KMS-11 (cell line): ENCODE data around the gene CMIP.

Experiments used
- H2AFZ ChIP-seq: fragments of 200-600 bp; sonication (generic); 2 replicates; pipeline ENCODE4 v1.6.1; 2016; ENCODE audit warnings: antibody characterized with exemption, mixed run types, low read depth
- H3K27ac ChIP-seq: fragments of 200-600 bp; sonication (generic); 2 replicates; pipeline ENCODE4 v1.6.1; 2016; ENCODE audit warnings: mild to moderate bottlenecking, mixed run types
- H3K27me3 ChIP-seq: fragments of 200-600 bp; sonication (generic); 2 replicates; pipeline ENCODE4 v1.6.1; 2017; ENCODE audit warnings: mild to moderate bottlenecking, low read depth, mixed run types, moderate library complexity; ENCODE audit not compliant: insufficient read depth
- H3K36me3 ChIP-seq: fragments of 200-600 bp; sonication (generic); 2 replicates; pipeline ENCODE4 v1.6.1; 2017; ENCODE audit warnings: mild to moderate bottlenecking, mixed run types; ENCODE audit not compliant: insufficient read depth
- H3K4me1 ChIP-seq: fragments of 200-600 bp; sonication (generic); 2 replicates; pipeline ENCODE4 v1.6.1; 2016; ENCODE audit warnings: mild to moderate bottlenecking, low read depth, mixed run types; ENCODE audit not compliant: poor library complexity, severe bottlenecking
- H3K4me2 ChIP-seq: fragments of 200-600 bp; sonication (generic); 2 replicates; pipeline ENCODE4 v1.7.0; 2016; ENCODE audit warnings: mild to moderate bottlenecking, mixed run types
- H3K4me3 ChIP-seq: fragments of 200-600 bp; sonication (generic); IDR thresholded peaks from 2 replicates; pipeline ENCODE4 v1.6.1; 2017; ENCODE audit warnings: low read depth, low read length, mixed read lengths; ENCODE audit not compliant: insufficient read depth
- H3K79me2 ChIP-seq: fragments of 200-600 bp; sonication (generic); 2 replicates; pipeline ENCODE4 v1.6.1; 2016; ENCODE audit warnings: low read depth, mixed run types; ENCODE audit not compliant: insufficient read depth
- H3K9ac ChIP-seq: fragments of 200-600 bp; sonication (generic); 2 replicates; pipeline ENCODE4 v1.6.1; 2016; ENCODE audit warnings: mild to moderate bottlenecking, mixed run types
- H4K20me1 ChIP-seq: fragments of 200-600 bp; sonication (generic); 2 replicates; pipeline ENCODE4 v1.6.1; 2016; ENCODE audit warnings: mild to moderate bottlenecking, mixed run types; ENCODE audit not compliant: insufficient read depth
- TF ChIP-seq, protein P1 (sequence below): fragments of 200-600 bp; sonication (generic); conservative IDR thresholded peaks from 2 replicates; pipeline ENCODE4 v1.6.1; 2017; ENCODE audit warnings: low read depth, mild to moderate bottlenecking, antibody characterized with exemption, low read length, moderate library complexity, mixed read lengths

Gene CMIP

DNA sequence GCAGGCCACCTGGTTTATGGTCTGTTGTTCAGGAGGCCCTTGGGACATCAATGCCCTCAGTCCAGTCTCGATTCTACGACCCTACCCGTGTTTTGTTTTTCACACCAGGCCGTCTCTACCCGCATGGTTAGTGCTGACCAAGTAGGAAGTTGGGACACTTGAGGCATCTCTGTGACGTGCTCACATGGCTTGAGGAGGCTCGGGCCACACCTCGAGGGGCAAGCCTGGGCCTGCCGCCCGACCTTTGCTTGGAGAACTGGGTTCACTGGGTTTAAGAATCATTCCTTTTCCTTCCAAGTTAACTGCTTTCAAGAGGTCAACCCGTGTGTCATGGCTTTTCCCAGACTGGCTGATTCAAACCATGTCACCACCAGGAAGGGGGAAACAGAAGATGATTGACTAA, 86.8 kb downstream of the CMIP start:
- peaks cover 12% of the 10 kb centered on the region; the same call in 1 of the 2 replicates for H4K20me1 ChIP-seq
- H3K9ac ChIP-seq, result no peak overlapping the region
- no peaks in the 10 kb centered on the region for H3K36me3 ChIP-seq

DNA sequence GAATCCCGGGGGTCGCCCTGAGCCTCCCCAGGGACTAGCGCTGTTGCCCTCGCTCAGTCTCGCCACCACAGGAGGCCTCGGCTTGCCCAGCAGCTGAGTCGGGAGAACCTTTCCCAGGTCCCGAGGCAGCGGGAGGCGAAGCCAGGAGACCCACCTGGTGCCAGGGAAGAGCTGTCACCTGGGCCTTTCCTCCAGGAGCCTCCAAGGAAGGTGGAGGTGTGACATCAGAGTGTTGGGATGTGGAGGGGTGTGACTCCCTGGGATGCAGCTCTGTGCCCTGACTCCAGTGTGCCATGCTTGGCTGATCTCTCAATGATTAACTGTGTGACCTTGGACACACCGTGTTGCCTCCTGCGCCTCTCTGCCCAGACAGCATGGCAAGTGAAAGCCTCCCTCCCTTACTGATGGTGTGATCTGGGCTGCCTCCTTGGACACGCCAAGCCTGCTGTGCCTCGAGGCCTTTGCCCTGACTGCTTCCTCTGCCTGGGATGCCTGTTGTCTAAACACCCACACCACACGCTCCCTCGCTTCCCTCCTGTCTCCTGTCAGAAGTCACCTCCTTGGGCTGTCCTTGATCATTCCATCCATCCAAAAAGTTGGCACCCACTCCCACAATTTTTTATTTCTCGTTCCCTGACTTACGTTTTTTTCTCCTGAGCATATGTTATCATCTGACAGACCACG, 88.0 kb downstream of the CMIP start:
- peaks cover 93% of the 10 kb centered on the region for H3K79me2 ChIP-seq
- no peak overlapping the region for H3K4me3 ChIP-seq
- no peak overlapping the region for H3K27ac ChIP-seq
- H4K20me1 ChIP-seq, result peaks cover 10% of the 10 kb centered on the region; the same call in 1 of the 2 replicates
- peaks cover 7% of the 10 kb centered on the region for H3K4me1 ChIP-seq
- TF ChIP-seq, protein P1, sequence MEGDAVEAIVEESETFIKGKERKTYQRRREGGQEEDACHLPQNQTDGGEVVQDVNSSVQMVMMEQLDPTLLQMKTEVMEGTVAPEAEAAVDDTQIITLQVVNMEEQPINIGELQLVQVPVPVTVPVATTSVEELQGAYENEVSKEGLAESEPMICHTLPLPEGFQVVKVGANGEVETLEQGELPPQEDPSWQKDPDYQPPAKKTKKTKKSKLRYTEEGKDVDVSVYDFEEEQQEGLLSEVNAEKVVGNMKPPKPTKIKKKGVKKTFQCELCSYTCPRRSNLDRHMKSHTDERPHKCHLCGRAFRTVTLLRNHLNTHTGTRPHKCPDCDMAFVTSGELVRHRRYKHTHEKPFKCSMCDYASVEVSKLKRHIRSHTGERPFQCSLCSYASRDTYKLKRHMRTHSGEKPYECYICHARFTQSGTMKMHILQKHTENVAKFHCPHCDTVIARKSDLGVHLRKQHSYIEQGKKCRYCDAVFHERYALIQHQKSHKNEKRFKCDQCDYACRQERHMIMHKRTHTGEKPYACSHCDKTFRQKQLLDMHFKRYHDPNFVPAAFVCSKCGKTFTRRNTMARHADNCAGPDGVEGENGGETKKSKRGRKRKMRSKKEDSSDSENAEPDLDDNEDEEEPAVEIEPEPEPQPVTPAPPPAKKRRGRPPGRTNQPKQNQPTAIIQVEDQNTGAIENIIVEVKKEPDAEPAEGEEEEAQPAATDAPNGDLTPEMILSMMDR, result no peak
- no peak overlapping the region for H3K9ac ChIP-seq
- no peak overlapping the region for H3K4me2 ChIP-seq
- H3K27me3 ChIP-seq, result no peaks in the 10 kb centered on the region
- H3K36me3 ChIP-seq, result no peaks in the 10 kb centered on the region
- no peak overlapping the region for H2AFZ ChIP-seq

More for the DNA sequence above, 86.8 kb downstream of the CMIP start:
- H2AFZ ChIP-seq, result no peak overlapping the region
- no peak overlapping the region for H3K4me2 ChIP-seq
- no peak overlapping the region for H3K4me3 ChIP-seq
- TF ChIP-seq, protein P1, result no peak
- no peak overlapping the region for H3K27ac ChIP-seq
- peaks cover 7% of the 10 kb centered on the region for H3K4me1 ChIP-seq
- H3K79me2 ChIP-seq, result peaks cover 96% of the 10 kb centered on the region
- H3K27me3 ChIP-seq, result no peaks in the 10 kb centered on the region

DNA sequence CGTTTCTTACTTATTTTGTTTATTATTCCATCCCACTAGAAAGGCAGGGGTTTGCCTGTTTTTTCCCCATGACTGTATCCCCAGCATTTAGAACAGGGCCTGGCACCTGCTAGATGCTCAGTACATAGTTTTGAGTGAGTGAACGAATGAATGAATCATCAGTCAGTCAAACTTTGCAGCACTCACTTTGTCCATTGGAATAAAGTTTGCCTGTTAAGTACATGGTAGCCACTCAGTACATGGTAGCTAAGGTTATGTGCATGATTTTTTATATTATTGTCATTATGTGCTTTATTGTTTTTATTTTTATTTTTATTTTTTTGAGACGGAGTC, 88.5 kb downstream of the CMIP start:
- no peaks in the 10 kb centered on the region for H3K36me3 ChIP-seq
- peaks cover 93% of the 10 kb centered on the region for H3K79me2 ChIP-seq
- no peak overlapping the region for H3K9ac ChIP-seq
- no peaks in the 10 kb centered on the region for H3K27me3 ChIP-seq
- no peak overlapping the region for H2AFZ ChIP-seq
- H3K4me1 ChIP-seq, result peaks cover 7% of the 10 kb centered on the region
- no peak overlapping the region for H3K4me2 ChIP-seq
- H3K27ac ChIP-seq, result no peak overlapping the region
- H3K4me3 ChIP-seq, result no peak overlapping the region
- peaks cover 8% of the 10 kb centered on the region; the same call in 1 of the 2 replicates for H4K20me1 ChIP-seq
- TF ChIP-seq, protein P1, result no peak

DNA sequence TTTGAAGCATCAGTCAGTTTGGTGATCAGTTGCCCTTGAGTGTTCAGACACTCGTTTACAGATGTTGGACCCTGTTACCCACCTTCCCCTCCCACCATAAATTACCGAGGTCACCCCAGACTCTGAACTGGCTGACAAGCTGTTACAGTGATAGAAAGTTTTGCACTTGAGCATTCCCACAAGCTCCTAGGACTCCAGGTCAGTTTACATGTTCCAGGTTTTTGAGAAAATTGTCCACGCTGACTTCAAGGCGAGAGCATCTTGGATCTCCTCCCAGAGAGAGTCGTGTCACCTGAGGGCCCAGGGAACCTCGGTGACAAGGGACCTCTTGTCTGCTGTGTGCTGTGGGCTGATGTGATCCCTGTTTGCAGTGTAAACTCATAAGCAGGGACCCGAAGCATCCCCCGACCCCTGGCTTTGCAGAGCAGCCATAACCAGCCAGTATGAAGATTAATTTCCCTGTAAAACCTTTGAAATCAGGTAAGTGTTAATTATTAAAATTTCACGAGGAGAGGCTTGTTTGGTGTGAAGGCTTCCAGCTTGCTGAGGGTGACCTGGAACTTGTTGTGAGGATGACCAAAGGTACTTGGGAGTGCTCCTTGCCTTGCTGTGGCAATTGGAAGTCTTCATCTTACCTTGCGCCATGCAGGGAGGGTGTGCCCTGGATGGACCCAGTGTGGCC, 91.2 kb downstream of the CMIP start:
- TF ChIP-seq, protein P1, result no peak
- Histone ChIP-seq H3K9ac (no peak overlapping the region), H3K27me3 (no peaks in the 10 kb centered on the region), H2AFZ (no peak overlapping the region), H3K79me2 (peaks cover 96% of the 10 kb centered on the region), H3K4me3 (no peak overlapping the region), H3K36me3 (no peaks in the 10 kb centered on the region), H4K20me1 (peaks cover 11% of the 10 kb centered on the region; the same call in 1 of the 2 replicates), H3K4me2 (no peak overlapping the region), H3K27ac (no peak overlapping the region), H3K4me1 (peaks cover 7% of the 10 kb centered on the region)
